Ascending aorta (tissue), 2 donors: Measurements from ENCODE around the gene CSMD2. TPM values are rescaled to one million over a fixed set of nuclear protein-coding genes. Genes with fewer than 3 reads are reported as not detected.

Source experiments
- DNase-seq, 2 donors: peaks; one replicate each; pipeline ENCODE4 v3.0.0-alpha.2; 2019; ENCODE audit warnings: low spot score in 2 of 2
- H3K27ac ChIP-seq, 2 donors: fragments of 200-600 bp; sonication (generic); one replicate each; pipeline ENCODE4 v1.5.1; 2016 to 2017; ENCODE audit warnings: mild to moderate bottlenecking in 1 of 2
- H3K27me3 ChIP-seq: fragments of 200-600 bp; sonication (generic); one replicate; pipeline ENCODE4 v1.5.1; 2017
- H3K36me3 ChIP-seq, 2 donors: fragments of 200-600 bp; sonication (generic); one replicate each; pipeline ENCODE4 v1.5.1; 2016
- H3K4me1 ChIP-seq, 2 donors: fragments of 200-600 bp; sonication (generic); one replicate each; pipeline ENCODE4 v1.5.1; 2016 to 2017; ENCODE audit warnings: mild to moderate bottlenecking in 1 of 2
- H3K4me3 ChIP-seq, 2 donors: fragments of 200-600 bp; sonication (generic); one replicate each; pipeline ENCODE4 v1.5.1; 2016 to 2017; ENCODE audit warnings: mild to moderate bottlenecking in 1 of 2
- H3K9me3 ChIP-seq, 2 donors: fragments of 200-600 bp; sonication (generic); one replicate each; pipeline ENCODE4 v1.5.1; 2016
- intact Hi-C: fragments of 100-400 bp; cut with DNase I; formaldehyde crosslinking; loops from one replicate; pipeline ENCODE4 v1.15.1; 2023
- total RNA-seq: library from RNA; depleted of rRNA; stranded (reverse); fragments of >200 nt; gene quantifications from one replicate; pipeline ENCODE4 v1.1.0, GENCODE V29; 2016
- TF ChIP-seq, protein P1 (sequence below), 3 experiments: fragments of 200-600 bp in 2 of 3; fragments of 450-650 bp in 1 of 3; sonication (generic) in 2 of 3; IDR thresholded peaks; one replicate each; pipeline ENCODE4 v1.5.1; 2016 to 2019; ENCODE audit warnings: antibody characterized with exemption in 3 of 3, mild to moderate bottlenecking in 1 of 3, moderate library complexity in 1 of 3

Gene CSMD2
- total RNA-seq, 1 donor from 2014 or later: 10.9 TPM

DNA sequence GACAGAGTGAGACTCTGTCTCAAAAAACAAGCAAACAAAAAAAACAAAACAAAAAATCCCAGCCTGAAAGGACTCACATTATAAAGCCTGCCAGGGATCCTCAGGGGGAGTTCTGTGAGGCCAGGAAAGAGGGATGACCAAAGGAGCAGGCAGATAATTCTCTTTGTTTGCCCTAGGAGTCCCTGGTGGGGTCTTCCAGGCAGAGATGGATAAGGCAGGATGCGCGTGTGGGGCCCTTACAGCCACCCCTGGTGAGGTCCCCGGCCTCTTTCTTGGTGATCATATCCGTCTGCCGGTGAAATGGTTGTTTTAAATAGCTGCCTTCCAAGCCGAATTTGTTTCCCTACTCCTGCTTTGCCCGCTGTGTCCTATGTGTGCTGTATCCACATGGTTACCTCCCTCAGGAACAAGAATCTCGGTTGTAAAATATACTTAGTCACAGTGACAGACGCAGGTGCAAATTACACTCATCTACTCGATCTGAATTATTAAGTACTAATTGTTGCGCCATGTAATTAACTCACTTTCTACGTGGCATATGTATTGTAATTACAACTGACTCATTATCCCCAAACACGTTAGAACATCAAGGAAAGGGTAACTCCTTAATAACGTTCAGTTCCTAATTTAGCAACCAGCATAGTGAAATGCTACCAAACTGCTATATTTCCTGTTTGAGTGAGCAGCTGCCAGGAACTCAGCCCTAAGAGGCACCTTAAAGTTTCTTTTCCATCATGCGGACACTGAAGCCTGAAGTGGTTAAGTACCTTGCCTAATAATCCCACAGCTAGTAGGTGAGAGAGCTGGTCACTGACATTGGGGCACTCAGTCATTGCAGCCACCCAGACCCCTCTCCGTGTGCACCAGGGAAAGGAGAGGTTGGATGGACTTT is 586.2 kb downstream of the CSMD2 start:
- TF ChIP-seq, protein P1, sequence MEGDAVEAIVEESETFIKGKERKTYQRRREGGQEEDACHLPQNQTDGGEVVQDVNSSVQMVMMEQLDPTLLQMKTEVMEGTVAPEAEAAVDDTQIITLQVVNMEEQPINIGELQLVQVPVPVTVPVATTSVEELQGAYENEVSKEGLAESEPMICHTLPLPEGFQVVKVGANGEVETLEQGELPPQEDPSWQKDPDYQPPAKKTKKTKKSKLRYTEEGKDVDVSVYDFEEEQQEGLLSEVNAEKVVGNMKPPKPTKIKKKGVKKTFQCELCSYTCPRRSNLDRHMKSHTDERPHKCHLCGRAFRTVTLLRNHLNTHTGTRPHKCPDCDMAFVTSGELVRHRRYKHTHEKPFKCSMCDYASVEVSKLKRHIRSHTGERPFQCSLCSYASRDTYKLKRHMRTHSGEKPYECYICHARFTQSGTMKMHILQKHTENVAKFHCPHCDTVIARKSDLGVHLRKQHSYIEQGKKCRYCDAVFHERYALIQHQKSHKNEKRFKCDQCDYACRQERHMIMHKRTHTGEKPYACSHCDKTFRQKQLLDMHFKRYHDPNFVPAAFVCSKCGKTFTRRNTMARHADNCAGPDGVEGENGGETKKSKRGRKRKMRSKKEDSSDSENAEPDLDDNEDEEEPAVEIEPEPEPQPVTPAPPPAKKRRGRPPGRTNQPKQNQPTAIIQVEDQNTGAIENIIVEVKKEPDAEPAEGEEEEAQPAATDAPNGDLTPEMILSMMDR (IDR thresholded peaks at IDR 0.05): no peak
- Histone ChIP-seq H3K9me3 (peaks cover 0 to 2% of the 10 kb centered on the region in 2 donors), H3K27ac (no peak overlapping the region), H3K4me1 (peaks cover 10 to 13% of the 10 kb centered on the region in 2 donors), H3K27me3 (no peaks in the 10 kb centered on the region), H3K4me3 (no peak overlapping the region), H3K36me3 (no peaks in the 10 kb centered on the region)
- DNase-seq: no peak
- intact Hi-C loops: no loop called here

DNA sequence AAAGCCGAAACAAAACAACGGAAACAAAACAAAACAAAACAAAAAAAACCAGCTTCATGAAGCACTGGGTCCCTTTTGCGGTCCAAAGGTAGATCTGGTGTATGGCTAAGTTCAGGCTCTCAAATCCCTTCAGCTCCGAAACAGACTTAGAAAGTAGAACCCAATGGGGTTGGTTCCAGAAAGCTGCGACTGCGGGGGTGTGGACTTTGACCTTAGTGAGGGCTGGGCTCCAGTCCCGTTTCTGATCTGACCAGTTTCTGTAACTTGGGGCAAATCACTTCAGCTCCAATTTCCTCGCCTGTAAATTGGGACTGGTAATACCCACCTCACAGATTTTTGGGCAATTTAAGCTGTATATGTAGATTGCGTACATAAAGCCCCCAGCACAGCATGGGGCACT is 587.4 kb downstream of the CSMD2 start:
- H3K36me3 ChIP-seq: no peaks in the 10 kb centered on the region
- H3K4me1 ChIP-seq: peaks cover 10 to 13% of the 10 kb centered on the region in 2 donors
- H3K4me3 ChIP-seq: no peak overlapping the region
- no peak overlapping the region for H3K27ac ChIP-seq
- intact Hi-C loops: no loop called here
- no peaks in the 10 kb centered on the region for H3K27me3 ChIP-seq
- H3K9me3 ChIP-seq: peaks cover 0 to 4% of the 10 kb centered on the region in 2 donors
- TF ChIP-seq, protein P1 (IDR thresholded peaks at IDR 0.05): no peak
- no peak for DNase-seq

- intact Hi-C loops: no loop called here
- no peaks in the 10 kb centered on the region for H3K36me3 ChIP-seq
- H3K4me3 ChIP-seq: no peak overlapping the region
- H3K27me3 ChIP-seq: no peaks in the 10 kb centered on the region
- TF ChIP-seq, protein P1 (IDR thresholded peaks at IDR 0.05): no peak
- H3K9me3 ChIP-seq: peaks cover 0 to 4% of the 10 kb centered on the region in 2 donors
- peaks cover 10 to 13% of the 10 kb centered on the region in 2 donors for H3K4me1 ChIP-seq
- DNase-seq: no peak
- H3K27ac ChIP-seq: no peak overlapping the region
Observed at GRCh38 chr1:33576821-33577599, 588.0 kb downstream of the CSMD2 start.

GRCh38 chr1:33575324-33575879 is 589.6 kb downstream of the CSMD2 start:
- TF ChIP-seq, protein P1 (IDR thresholded peaks at IDR 0.05): no peak
- H3K27ac ChIP-seq: peak overlapping the region; percentile 83 to 88
- peak in 1 of 2 donors; percentile 74 for DNase-seq
- peaks cover 0 to 4% of the 10 kb centered on the region in 2 donors for H3K9me3 ChIP-seq
- no peaks in the 10 kb centered on the region for H3K36me3 ChIP-seq
- intact Hi-C loops: no loop called here
- peaks cover 10 to 13% of the 10 kb centered on the region in 2 donors for H3K4me1 ChIP-seq
- H3K27me3 ChIP-seq: no peaks in the 10 kb centered on the region
- H3K4me3 ChIP-seq: no peak overlapping the region

GRCh38 chr1:33573661-33574060 is 591.4 kb downstream of the CSMD2 start:
- intact Hi-C loops: no loop called here
- DNase-seq: no peak
- peaks cover 10 to 13% of the 10 kb centered on the region in 2 donors for H3K4me1 ChIP-seq
- TF ChIP-seq, protein P1 (IDR thresholded peaks at IDR 0.05): no peak
- H3K36me3 ChIP-seq: no peaks in the 10 kb centered on the region
- peak overlapping the region; percentile 83 to 88 for H3K27ac ChIP-seq
- no peaks in the 10 kb centered on the region for H3K27me3 ChIP-seq
- no peak overlapping the region for H3K4me3 ChIP-seq
- H3K9me3 ChIP-seq: peaks cover 0 to 4% of the 10 kb centered on the region in 2 donors
